ENCODE measurements around the gene PHAF1.

Gene PHAF1

DNA sequence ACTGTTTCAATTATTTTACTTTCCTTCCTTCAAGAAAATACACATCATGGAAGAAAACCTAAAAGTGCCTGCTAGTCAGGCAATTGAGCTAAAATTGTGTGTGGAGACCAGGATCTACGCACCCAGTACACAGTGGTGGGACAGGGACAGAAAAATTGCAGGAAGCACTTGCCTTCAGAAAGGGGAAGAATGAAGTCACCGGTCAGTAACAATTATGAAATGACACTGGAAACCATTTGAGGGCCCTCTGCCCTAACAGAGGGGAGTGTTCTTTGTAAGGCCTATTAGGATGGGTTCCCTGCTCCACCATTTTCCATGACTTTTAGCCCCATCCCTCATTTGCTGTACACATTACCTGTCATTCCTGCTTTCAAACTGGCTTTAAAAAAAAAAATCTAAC, 4.5 kb upstream of the PHAF1 start:
- TF ChIP-seq, protein P1, sequence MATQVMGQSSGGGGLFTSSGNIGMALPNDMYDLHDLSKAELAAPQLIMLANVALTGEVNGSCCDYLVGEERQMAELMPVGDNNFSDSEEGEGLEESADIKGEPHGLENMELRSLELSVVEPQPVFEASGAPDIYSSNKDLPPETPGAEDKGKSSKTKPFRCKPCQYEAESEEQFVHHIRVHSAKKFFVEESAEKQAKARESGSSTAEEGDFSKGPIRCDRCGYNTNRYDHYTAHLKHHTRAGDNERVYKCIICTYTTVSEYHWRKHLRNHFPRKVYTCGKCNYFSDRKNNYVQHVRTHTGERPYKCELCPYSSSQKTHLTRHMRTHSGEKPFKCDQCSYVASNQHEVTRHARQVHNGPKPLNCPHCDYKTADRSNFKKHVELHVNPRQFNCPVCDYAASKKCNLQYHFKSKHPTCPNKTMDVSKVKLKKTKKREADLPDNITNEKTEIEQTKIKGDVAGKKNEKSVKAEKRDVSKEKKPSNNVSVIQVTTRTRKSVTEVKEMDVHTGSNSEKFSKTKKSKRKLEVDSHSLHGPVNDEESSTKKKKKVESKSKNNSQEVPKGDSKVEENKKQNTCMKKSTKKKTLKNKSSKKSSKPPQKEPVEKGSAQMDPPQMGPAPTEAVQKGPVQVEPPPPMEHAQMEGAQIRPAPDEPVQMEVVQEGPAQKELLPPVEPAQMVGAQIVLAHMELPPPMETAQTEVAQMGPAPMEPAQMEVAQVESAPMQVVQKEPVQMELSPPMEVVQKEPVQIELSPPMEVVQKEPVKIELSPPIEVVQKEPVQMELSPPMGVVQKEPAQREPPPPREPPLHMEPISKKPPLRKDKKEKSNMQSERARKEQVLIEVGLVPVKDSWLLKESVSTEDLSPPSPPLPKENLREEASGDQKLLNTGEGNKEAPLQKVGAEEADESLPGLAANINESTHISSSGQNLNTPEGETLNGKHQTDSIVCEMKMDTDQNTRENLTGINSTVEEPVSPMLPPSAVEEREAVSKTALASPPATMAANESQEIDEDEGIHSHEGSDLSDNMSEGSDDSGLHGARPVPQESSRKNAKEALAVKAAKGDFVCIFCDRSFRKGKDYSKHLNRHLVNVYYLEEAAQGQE (IDR thresholded peaks at IDR 0.05; ENCODE audit: insufficient replicate concordance, low read depth), result no peak
- TF ChIP-seq POLR2AphosphoS5 (IDR thresholded peaks at IDR 0.05; ENCODE audit: low read depth) (no peak), GABPA (IDR thresholded peaks at IDR 0.05; ENCODE audit: low read depth) (no peak), SPI1 (IDR thresholded peaks at IDR 0.05; ENCODE audit: borderline replicate concordance, low read depth) (no peak)
- TF ChIP-seq, protein P2, sequence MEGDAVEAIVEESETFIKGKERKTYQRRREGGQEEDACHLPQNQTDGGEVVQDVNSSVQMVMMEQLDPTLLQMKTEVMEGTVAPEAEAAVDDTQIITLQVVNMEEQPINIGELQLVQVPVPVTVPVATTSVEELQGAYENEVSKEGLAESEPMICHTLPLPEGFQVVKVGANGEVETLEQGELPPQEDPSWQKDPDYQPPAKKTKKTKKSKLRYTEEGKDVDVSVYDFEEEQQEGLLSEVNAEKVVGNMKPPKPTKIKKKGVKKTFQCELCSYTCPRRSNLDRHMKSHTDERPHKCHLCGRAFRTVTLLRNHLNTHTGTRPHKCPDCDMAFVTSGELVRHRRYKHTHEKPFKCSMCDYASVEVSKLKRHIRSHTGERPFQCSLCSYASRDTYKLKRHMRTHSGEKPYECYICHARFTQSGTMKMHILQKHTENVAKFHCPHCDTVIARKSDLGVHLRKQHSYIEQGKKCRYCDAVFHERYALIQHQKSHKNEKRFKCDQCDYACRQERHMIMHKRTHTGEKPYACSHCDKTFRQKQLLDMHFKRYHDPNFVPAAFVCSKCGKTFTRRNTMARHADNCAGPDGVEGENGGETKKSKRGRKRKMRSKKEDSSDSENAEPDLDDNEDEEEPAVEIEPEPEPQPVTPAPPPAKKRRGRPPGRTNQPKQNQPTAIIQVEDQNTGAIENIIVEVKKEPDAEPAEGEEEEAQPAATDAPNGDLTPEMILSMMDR (IDR thresholded peaks at IDR 0.05; ENCODE audit: insufficient read depth, low read length), result no peak
- H3K27me3 ChIP-seq (ENCODE audit: insufficient read depth, poor library complexity, severe bottlenecking), result no peaks in the 10 kb centered on the region
- no peak overlapping the region for H3K4me3 ChIP-seq (replicated peaks; ENCODE audit: insufficient read depth, low read length)
- DNase-seq (ENCODE audit: low read depth in 1 of 2, low spot score in 1 of 2), result peak in 1 of 2 experiments; percentile 57
- H3K27ac ChIP-seq (replicated peaks), result peak overlapping the region; percentile 52

DNA sequence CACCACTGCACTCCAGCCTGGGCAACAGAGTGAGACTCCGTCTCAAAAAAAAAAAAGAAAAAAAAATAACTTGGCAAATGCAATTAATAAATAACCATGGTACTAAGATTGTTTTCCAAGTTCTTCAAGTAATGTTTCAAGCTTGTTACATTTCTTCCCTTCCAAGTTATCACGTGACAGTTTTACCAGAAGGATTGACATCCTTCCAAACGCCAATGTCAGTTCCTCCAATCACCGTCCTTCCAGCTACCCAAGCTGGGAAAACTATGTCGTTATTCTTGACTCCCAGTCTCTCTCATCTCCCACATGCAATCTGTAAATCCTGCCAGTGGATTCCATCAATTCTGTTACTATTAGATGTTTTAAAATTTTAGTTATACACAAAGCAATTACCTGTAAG, 3.9 kb upstream of the PHAF1 start:
- Histone ChIP-seq H3K27ac (replicated peaks) (no peak overlapping the region), H3K4me3 (replicated peaks; ENCODE audit: insufficient read depth, low read length) (no peak overlapping the region), H3K27me3 (ENCODE audit: insufficient read depth, poor library complexity, severe bottlenecking) (no peaks in the 10 kb centered on the region)
- TF ChIP-seq, protein P1 (IDR thresholded peaks at IDR 0.05; ENCODE audit: insufficient replicate concordance, low read depth), result no peak
- no peak for TF ChIP-seq SPI1 (IDR thresholded peaks at IDR 0.05; ENCODE audit: borderline replicate concordance, low read depth)
- no peak for TF ChIP-seq GABPA (IDR thresholded peaks at IDR 0.05; ENCODE audit: low read depth)
- TF ChIP-seq POLR2AphosphoS5 (IDR thresholded peaks at IDR 0.05; ENCODE audit: low read depth), result no peak
- TF ChIP-seq, protein P2 (IDR thresholded peaks at IDR 0.05; ENCODE audit: insufficient read depth, low read length), result no peak
- DNase-seq (ENCODE audit: low read depth in 1 of 2, low spot score in 1 of 2), result no peak

DNA sequence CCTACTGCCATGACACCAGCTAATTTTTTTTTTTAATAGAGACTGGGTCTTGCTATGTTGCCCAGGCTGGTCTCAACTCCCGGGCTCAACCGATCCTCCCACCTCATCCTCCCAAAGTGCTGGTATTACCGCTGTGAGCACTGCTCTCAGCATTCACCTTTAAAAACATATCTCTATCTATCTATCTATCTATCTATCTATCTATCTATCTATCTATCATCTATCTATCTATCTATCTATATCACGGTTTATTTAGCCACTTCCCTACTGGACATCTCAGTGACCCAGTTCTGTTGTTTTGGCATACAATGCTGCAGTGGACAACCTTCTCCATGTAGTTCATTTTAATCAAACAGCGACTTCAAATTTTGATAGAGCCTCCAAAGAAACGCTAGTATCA, 1.3 kb upstream of the PHAF1 start:
- TF ChIP-seq, protein P1 (IDR thresholded peaks at IDR 0.05; ENCODE audit: insufficient replicate concordance, low read depth), result no peak
- TF ChIP-seq SPI1 (IDR thresholded peaks at IDR 0.05; ENCODE audit: borderline replicate concordance, low read depth) (no peak), POLR2AphosphoS5 (IDR thresholded peaks at IDR 0.05; ENCODE audit: low read depth) (no peak), GABPA (IDR thresholded peaks at IDR 0.05; ENCODE audit: low read depth) (no peak)
- TF ChIP-seq, protein P2 (IDR thresholded peaks at IDR 0.05; ENCODE audit: insufficient read depth, low read length), result no peak
- H3K4me3 ChIP-seq (replicated peaks; ENCODE audit: insufficient read depth, low read length), result no peak overlapping the region
- no peak overlapping the region for H3K27ac ChIP-seq (replicated peaks)

More for the DNA sequence above, 1.3 kb upstream of the PHAF1 start:
- no peak for DNase-seq (ENCODE audit: low read depth in 1 of 2, low spot score in 1 of 2)
- H3K27me3 ChIP-seq (ENCODE audit: insufficient read depth, poor library complexity, severe bottlenecking), result no peaks in the 10 kb centered on the region

All from HL-60 (cell line).